Keratinocyte (primary cell): ENCODE data around the gene DACT2. TPM values are rescaled to one million over a fixed set of nuclear protein-coding genes. Genes with fewer than 3 reads are reported as not detected.

Experiments
- DNase-seq: peaks from one replicate; pipeline ENCODE4 v3.0.0-alpha.2; 2011; ENCODE audit warnings: low read depth, missing footprints, low spot score
- FAIRE-seq: peaks from 2 replicates; lab custom pipeline; 2011; peaks lifted over from hg19 to GRCh38; lab: Jason Lieb, UNC
- H2AFZ ChIP-seq: 2 replicates; pipeline ENCODE4 v1.6.0; 2012; ENCODE audit warnings: low read length, control low read depth, inconsistent platforms; ENCODE audit not compliant: control insufficient read depth
- H3K27ac ChIP-seq: 2 replicates; pipeline ENCODE4 v1.5.1; 2011; ENCODE audit warnings: low read length; ENCODE audit not compliant: control insufficient read depth, insufficient read depth
- H3K27me3 ChIP-seq: 3 replicates; pipeline ENCODE4 v1.6.0; 2011; ENCODE audit warnings: low read length; ENCODE audit not compliant: control insufficient read depth, insufficient read depth; ENCODE audit errors: extremely low read depth
- H3K36me3 ChIP-seq, 2 experiments: 2 replicates in 1 of 2; 3 replicates in 1 of 2; pipeline ENCODE4 v1.5.1; 2011; ENCODE audit warnings: low read length in 2 of 2, mild to moderate bottlenecking in 1 of 2; ENCODE audit not compliant: control insufficient read depth in 2 of 2, insufficient read depth in 2 of 2; ENCODE audit errors: extremely low read depth in 1 of 2
- H3K4me1 ChIP-seq: 3 replicates; pipeline ENCODE4 v1.5.1; 2011; ENCODE audit warnings: low read length; ENCODE audit not compliant: control insufficient read depth, insufficient read depth; ENCODE audit errors: extremely low read depth
- H3K4me2 ChIP-seq: 3 replicates; pipeline ENCODE4 v1.6.0; 2011; ENCODE audit warnings: low read depth, low read length; ENCODE audit not compliant: control insufficient read depth, insufficient read depth; ENCODE audit errors: extremely low read depth
- H3K4me3 ChIP-seq, 3 experiments: fragments of 200-600 bp in 1 of 3; sonication (generic) in 1 of 3; 2 replicates in 2 of 3; 3 replicates in 1 of 3; pipeline ENCODE4 v1.5.1; 2011 to 2016; ENCODE audit warnings: low read length in 3 of 3, mild to moderate bottlenecking in 3 of 3, control low read depth in 2 of 3, inconsistent platforms in 1 of 3, low read depth in 1 of 3, mixed read lengths in 1 of 3, mixed run types in 1 of 3, moderate library complexity in 1 of 3; ENCODE audit not compliant: control insufficient read depth in 2 of 3, insufficient read depth in 2 of 3; ENCODE audit errors: extremely low read depth in 1 of 3
- H3K79me2 ChIP-seq: 2 replicates; pipeline ENCODE4 v1.6.0; 2012; ENCODE audit warnings: low read length; ENCODE audit not compliant: control insufficient read depth, insufficient read depth
- H3K9ac ChIP-seq: 3 replicates; pipeline ENCODE4 v1.6.0; 2011; ENCODE audit warnings: low read length; ENCODE audit not compliant: control insufficient read depth, insufficient read depth; ENCODE audit errors: extremely low read depth
- H3K9me1 ChIP-seq: 3 replicates; pipeline ENCODE4 v1.6.0; 2011; ENCODE audit warnings: low read length; ENCODE audit not compliant: control insufficient read depth, insufficient read depth; ENCODE audit errors: extremely low read depth
- H3K9me3 ChIP-seq: 2 replicates; pipeline ENCODE4 v1.5.1; 2012; ENCODE audit warnings: low read depth, low read length; ENCODE audit not compliant: control insufficient read depth
- H4K20me1 ChIP-seq: 3 replicates; pipeline ENCODE4 v1.6.0; 2011; ENCODE audit warnings: low read length; ENCODE audit not compliant: control insufficient read depth, insufficient read depth; ENCODE audit errors: extremely low read depth
- EZH2 ChIP-seq: IDR thresholded peaks from one replicate; pipeline ENCODE4 v1.6.1; 2012; ENCODE audit warnings: inconsistent platforms, mild to moderate bottlenecking, low read length, moderate library complexity
- dilution Hi-C: fragments of 300-500 bp; cut with MboI; formaldehyde crosslinking; loops from one replicate; pipeline ENCODE4 v1.7.0; 2020; ENCODE audit warnings: low sequenced_read_pairs; ENCODE audit not compliant: extremely low pct_ligation_motif_present
- polyA plus RNA-seq, 5 experiments: library from polyadenylated mRNA; depleted of rRNA in 3 of 5; stranded (reverse) in 3 of 5; stranded (forward) in 1 of 5; unstranded in 1 of 5; fragments of >200 nt; gene quantifications; 1 replicate in 1 of 5; 2 replicates in 3 of 5; 3 replicates in 1 of 5; pipeline versions ENCODE4 v1.2.1 to v1.2.3, GENCODE V29; 2011 to 2012; ENCODE audit warnings: missing spikeins in 2 of 5, low read depth in 1 of 5, low replicate concordance in 1 of 5
- TF ChIP-seq, protein P1 (sequence below), 3 experiments: IDR thresholded peaks in 1 of 3; conservative IDR thresholded peaks in 1 of 3; optimal IDR thresholded peaks in 1 of 3; 2 replicates in 2 of 3; 3 replicates in 1 of 3; pipeline versions ENCODE3 to v1.5.1; 2011; ENCODE audit warnings: low read length in 3 of 3, mild to moderate bottlenecking in 3 of 3, moderate library complexity in 2 of 3, control low read depth in 1 of 3, inconsistent platforms in 1 of 3; ENCODE audit not compliant: insufficient read depth in 2 of 3; ENCODE audit errors: extremely low read depth in 1 of 3

The DACT2 gene
- polyA plus RNA-seq, 1 donor (not counting 4 experiments of a cell fraction or from before 2014, with no cell fraction given), result 0.09 TPM

DNA sequence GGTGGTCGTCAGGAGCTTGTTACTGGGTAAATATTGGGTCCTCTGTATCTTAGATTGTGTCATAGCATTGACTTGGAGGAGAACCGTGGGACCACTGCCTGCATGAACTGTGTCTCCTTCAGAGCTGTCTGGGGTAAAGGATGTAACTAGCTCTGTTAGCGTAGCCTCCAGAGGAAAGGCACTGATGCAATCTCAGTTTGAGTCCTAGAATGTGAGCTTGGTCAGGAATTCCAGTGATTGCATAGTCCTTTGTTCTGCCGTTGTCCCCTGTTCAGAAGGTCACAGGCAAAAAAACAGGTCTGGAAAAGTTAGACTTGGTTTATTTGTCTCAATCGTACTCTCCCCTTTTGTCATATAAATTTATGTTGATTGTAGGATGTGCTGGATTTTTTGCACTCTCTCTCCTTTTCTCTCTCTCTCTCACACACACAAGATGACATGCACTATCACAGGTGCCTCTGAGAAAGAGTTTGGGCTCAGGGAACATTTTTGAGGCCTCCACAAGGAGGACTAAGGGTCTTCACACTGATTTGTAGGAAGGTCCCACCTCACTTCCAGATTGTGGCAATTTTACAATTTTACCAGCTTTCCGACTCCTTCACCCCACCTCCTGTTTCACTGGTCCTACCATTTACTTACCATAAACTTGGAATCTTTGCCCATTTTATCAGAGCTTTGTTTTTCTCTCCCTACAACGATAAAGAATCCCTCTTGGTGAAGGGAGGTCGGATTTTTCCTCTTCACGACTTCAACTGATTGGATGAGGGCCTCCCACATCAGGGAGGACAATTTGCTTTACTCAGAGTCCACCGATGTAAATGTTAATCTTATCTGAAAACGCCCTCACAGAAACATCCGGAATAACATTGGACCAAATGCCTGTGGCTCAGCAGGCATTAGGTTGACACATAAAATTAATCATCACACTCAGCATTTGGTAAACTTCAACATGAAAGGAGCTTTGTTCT lies 7.0 kb upstream of the DACT2 start:
- DNase-seq, result no peak
- Histone ChIP-seq H3K27ac (no peak overlapping the region), H3K9me3 (no peaks in the 10 kb centered on the region), H2AFZ (no peak overlapping the region), H3K4me1 (no peaks in the 10 kb centered on the region), H3K9ac (no peak overlapping the region), H3K79me2 (no peaks in the 10 kb centered on the region), H3K27me3 (no peaks in the 10 kb centered on the region), H3K36me3 (no peaks in the 10 kb centered on the region), H3K9me1 (no peaks in the 10 kb centered on the region), H3K4me3 (no peak overlapping the region), H4K20me1 (no peaks in the 10 kb centered on the region), H3K4me2 (no peak overlapping the region)
- no peak for TF ChIP-seq EZH2
- FAIRE-seq, result no peak
- dilution Hi-C loops, result no loop called here

DNA sequence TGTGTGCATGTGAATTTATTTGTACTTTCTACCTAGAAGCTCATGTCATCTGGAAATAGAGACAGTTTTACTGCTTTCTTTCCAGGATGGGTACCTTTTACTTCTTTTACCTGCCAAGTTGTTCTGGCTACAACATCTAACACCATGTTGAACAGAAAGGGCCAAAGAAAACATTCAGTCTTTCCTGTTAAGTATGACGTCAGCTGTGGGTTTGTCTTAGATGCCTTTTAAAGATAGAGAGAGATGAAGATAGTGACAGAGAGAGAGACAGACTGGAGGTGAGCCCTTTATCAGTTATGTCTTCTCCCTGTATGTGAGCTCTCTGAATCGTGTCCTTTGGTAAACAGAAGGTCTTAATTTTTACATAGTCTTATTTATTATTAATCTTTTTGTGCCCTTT lies 3.4 kb upstream of the DACT2 start:
- H3K27me3 ChIP-seq, result peaks cover 31% of the 10 kb centered on the region
- no peaks in the 10 kb centered on the region for H3K36me3 ChIP-seq
- H2AFZ ChIP-seq, result no peak overlapping the region
- dilution Hi-C loops, result no loop called here
- no peaks in the 10 kb centered on the region for H3K4me1 ChIP-seq
- H3K9ac ChIP-seq, result no peak overlapping the region
- H4K20me1 ChIP-seq, result no peaks in the 10 kb centered on the region
- H3K9me3 ChIP-seq, result no peaks in the 10 kb centered on the region
- H3K79me2 ChIP-seq, result no peaks in the 10 kb centered on the region
- H3K4me3 ChIP-seq, result no peak overlapping the region
- DNase-seq (no peak), FAIRE-seq (no peak)
- TF ChIP-seq, protein P1, sequence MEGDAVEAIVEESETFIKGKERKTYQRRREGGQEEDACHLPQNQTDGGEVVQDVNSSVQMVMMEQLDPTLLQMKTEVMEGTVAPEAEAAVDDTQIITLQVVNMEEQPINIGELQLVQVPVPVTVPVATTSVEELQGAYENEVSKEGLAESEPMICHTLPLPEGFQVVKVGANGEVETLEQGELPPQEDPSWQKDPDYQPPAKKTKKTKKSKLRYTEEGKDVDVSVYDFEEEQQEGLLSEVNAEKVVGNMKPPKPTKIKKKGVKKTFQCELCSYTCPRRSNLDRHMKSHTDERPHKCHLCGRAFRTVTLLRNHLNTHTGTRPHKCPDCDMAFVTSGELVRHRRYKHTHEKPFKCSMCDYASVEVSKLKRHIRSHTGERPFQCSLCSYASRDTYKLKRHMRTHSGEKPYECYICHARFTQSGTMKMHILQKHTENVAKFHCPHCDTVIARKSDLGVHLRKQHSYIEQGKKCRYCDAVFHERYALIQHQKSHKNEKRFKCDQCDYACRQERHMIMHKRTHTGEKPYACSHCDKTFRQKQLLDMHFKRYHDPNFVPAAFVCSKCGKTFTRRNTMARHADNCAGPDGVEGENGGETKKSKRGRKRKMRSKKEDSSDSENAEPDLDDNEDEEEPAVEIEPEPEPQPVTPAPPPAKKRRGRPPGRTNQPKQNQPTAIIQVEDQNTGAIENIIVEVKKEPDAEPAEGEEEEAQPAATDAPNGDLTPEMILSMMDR (optimal IDR thresholded peaks at IDR 0.05 in 1 of 3, IDR thresholded peaks at IDR 0.05 in 1 of 3, conservative IDR thresholded peaks at IDR 0.05 in 1 of 3; ENCODE audit: extremely low read depth in 1 of 3, insufficient read depth in 2 of 3, low read length in 3 of 3), result no peak
- TF ChIP-seq EZH2, result no peak
- H3K4me2 ChIP-seq, result no peak overlapping the region
- H3K9me1 ChIP-seq, result no peaks in the 10 kb centered on the region
- no peak overlapping the region for H3K27ac ChIP-seq
